ENCODE results near the gene ITGA11.
A peak's percentile ranks its signal among the peaks of the same experiment; 100 is the strongest.

ITGA11 gene

DNA sequence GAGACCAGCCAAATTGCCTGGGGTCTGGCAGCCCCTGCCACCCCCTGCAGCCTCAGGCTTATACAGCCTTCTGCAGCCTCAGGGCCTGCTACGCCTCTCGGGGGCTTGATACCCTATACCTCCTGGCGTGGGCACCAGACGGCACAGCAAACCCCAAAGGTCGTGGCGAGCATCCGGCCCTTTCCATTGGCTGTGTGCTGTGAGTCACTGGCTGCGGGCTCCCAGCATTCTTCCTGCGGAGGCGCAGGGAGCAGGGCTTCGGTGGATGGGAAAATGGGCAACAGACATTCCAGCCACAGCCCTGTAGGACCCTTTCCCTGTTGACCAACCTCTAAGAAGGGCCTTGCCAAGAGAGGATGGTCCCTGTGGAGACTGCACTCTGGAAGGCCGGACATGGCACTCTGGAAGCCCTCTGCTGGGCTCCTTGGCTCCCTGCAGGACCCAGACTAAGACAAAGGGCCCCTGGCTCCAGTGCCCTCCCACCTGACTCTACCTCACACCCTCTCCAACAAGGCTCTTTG lies 59.6 kb downstream of the ITGA11 start:
- peak in 1 of 2 experiments; percentile 18 for DNase-seq

DNA sequence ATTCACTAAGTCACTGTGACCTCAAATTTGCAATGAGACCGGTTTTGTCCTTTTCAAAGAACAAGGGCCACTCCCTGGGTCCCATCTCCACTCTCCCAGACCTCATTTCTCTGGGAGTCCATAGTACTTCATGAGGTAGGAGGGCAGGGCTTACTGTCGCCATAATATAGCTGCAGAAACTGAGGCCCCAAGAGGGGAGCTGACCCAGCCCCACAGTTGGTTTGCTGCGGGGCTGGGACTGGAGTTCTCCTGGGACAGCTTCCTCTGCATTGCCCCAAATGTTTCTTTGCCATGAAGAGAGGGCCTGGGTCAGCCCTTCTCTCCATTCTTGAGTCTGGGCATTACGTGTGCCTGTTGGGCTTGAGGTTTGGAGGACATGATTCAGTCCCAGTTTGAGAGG lies 60.1 kb downstream of the ITGA11 start:
- DNase-seq: no peak

DNA sequence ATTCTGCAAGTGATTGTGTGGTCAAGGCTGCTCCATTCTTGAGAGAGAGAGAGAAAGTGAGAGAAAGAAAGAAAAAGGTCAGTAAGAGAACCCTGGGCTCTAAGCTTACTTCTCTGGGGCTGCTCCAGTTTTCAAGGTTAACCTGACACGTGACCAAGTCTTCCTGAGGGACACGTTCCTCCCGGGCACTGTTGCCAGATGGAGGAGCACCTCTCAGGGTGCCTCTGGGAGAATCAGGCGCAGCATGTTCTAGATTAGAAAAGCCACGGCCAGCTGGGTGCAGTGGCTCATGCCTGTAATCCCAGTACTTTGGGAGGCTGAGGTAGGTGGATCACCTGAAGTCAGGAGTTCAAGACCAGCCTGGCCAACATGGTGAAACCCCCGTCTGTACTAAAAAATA lies 60.8 kb downstream of the ITGA11 start:
- no peak for DNase-seq

DNA sequence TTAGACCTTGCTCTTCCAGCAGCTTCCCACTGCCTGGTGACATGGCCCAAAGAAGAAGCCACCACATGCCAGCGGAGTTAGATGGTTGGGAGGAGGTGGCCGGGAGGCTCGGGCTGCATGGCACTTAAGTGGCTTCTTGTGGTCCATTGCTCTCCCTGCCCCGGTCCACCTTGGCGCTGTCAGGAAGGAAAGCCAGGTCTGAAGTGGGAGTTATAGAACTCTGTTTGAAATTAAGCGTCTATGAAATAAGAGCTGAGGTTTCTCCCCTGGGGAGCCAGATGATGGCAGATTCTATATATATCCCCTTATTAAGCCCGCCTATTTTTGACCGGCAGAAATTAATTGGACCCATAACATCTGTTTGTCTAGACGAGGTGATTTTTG lies 61.2 kb downstream of the ITGA11 start:
- no peak for DNase-seq

DNA sequence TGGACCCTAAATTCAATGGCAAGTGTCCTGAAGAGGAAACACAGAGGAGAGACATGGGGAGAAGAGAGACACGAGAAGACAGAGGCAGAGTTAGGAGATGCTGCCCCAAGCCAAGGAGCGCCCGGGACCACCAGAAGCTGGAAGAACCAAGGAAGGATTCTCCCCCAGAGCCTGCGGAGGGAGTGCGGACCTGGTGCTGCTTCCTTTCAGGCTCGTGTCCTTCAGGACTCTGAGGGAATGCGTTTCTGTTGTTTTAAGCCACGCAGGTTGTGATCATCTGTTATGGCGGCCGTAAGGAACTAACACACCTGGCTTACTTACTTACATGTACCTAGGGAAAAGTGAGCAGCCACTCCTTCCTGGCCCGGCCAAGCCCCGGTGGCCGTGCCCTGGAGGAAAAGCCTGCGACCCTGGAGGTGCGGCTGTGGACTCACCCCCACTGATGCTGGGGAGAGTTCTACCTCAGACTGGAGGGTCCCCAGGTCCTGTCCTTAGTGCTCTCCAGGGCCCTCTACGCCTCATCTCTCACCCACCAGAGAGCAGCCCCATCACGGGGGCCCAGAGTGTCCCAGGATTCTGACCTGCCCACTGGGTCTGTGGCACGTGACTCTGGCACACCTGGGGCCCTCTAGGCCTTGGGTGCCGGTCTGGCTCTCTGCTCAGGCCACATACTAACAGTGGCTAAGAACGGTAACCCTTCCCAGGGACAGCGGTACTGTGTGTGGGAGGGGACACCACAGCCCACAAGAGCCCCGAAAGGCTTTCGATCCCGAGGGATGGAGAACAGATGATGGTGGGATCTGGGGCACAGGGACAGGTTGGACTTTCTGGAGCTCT lies 61.8 kb downstream of the ITGA11 start:
- DNase-seq: no peak

DNA sequence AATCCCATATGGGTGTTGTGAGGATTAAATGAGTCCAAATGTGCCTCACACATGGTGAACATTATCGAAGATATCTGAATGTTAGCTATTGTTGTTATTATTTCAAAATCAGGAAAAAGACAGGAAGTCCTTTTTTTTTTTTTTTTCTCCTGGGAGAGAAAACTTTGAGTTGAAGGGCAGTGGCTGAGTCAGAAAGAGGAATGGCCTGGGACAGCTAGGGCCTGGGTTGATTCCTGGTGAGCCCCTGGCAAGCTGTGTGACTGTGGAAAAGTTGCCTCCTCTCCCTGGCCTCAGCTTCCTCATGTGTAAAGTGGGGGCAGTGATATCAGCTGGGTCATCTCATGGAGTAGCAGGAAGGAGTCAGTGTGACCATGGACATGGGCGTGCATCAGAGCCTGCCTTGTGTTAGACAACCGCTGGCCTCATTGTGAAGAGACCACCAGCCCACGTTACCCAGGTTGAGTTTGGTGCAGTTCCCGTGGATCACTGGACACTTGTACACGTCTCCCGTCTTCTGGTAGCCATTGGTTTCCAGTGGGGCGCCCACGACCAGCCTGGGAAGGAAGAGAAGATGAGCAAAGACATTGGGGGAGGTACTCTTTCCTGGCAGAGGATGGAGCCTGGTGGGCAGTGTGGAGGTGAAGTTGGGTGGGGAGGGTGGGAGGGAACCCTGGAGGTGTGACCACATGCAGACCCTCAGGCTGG lies 63.1 kb downstream of the ITGA11 start:
- DNase-seq: no peak

DNA sequence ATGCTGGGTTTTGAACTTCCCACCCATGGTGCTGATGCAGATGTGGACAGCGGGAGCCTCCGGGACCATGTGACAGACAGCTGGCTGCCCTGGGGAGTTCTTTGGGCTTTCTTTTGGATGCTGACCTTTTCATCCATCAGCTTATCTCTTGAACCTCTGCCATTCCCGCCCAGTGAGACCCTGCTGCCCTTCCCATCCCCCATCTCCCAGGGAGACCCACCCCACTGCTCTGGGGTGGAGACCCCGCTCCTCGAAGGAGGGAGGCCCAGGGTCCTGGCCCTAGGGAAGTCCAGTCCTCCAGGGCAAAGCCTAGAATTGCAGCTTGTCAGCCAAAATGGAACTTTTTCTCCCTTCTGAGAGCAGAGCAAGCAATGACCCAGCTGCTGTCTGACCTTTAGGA lies 64.0 kb downstream of the ITGA11 start:
- DNase-seq: no peak

DNA sequence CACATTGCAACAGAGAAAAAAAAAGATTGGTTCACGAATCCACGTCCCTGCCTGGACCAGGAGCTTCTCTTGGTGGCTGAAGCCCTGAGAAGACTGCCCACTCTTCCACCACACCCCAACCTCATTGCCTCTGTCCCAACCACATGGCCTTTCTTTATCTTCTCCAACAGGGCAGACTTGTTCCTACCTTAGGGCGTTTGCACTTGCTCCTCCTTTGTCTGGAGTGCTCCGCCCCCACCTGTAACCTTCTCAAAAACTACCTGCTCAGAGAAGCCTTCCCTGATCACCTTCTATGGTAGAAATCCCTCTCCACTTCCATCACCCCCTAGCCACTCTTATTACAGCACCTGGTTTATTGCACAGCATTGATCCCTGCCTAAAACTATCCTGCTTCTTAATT lies 64.7 kb downstream of the ITGA11 start:
- no peak for DNase-seq

DNA sequence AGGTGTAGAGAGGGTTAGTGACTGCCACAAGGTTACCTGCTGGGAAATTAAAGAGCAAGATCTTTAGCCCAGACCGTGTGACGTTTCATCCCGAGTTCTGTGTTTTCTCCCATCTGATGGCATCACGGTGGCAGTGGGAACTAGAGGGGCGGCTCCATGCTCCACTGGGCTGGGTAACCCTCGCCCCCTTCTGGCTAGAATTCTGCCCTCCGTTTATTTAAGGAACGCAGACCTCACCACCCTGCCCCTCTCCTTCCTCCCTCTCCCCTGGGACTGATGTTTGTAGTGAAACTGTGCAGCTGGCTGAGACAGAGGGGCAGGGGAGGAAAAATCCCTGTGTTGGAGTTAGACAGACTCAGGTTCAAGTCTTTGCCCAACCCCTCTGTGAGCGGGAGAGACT lies 65.6 kb downstream of the ITGA11 start:
- DNase-seq: no peak

DNA sequence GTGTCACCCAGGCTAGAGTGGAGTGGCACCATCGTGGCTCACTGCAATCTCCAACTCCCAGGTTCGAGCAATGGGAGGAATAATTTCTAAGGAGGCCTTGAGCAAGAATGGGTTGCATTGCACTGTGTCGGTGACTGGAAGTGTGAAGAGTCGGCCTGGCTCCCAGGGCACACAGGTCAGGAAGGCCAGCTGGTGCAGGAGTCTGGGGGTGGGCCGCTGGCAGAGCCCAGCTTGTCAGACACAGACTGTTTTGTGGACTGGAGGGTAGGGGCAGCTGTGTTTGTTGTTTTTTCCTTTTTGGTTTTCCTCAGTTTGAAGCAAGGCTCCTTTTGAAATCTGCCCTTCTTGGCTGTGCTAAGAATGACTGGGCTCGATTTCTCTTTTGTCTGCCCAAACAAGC lies 66.2 kb downstream of the ITGA11 start:
- no peak for DNase-seq

DNA sequence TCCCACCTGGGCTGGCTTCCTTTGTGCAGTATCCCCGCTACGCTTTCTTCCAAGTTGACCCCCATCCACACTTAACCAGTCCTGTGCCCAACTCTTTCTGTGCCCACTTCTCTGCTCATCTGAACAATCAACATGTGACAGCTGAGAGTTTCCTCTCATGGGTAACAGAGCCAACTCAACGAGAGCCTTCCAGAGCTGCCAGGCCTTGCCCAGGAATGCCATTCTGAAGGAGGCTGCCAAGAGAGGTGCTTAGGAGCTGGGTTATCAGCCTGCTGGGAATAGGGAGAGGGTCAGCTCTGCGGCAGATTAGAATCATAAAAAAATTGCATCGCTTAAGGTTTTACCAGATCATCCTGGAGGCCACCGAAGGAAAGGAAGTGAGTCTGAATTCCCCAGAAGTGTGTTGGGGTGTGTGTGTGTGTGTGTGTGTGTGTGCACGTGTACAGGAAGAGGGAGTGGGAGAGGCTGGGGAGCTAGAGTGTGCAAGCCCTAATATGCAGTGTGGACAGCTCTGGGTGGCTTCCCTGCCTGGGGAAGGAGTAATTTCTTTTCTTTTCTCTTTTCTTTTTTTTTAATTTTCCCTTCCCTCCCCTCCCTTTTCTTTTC lies 66.7 kb downstream of the ITGA11 start:
- peak; percentile 31 to 45 for DNase-seq

DNA sequence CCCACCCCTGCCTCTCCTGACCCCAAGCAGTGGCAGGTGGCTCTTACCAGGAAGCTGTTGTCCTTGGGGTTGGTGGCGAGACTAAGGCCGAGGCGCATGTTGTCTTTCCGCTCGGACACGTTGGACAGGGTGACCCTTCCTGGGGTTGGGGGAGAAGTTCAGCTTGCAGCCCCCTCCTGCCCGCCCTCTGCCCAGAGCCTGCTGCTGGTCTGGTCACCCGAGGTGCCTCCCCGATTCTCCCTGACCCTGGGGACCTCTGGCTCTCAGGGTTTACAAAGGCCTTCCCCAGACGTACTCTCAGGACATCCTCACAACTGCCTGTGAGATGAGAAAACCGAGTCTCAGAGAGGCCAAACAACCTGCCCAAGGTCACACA lies 67.3 kb downstream of the ITGA11 start:
- no peak for DNase-seq

DNA sequence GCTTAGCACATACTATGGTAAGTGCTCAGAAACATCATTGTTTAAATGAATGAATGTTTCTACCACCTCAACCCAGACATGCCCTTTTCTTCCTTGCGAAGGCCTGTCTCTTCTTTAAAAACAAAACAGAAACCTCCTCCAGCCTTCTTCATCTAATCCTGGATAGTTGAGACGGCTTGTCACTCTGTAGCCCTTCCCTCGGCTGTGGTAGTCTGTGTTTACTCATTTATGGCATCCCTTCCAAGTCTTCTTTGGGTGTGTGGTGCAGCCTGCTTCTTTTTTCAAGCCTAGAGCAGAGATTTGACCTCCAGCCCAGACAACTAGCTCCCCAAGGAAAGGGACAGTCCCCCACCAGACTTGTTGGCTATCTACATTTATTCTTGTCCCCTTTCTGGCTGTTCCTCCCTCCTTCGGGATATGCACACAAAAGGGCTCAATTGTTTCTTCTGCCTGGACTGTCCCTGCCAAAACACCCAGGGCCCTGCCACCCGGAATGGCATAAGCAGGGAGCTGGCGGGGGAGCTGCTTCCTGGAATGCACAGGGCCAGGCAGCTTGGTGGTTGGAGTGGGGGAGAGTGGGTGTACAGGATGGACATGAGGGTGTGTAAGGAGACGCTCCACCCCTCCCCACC lies 67.8 kb downstream of the ITGA11 start:
- no peak for DNase-seq

DNA sequence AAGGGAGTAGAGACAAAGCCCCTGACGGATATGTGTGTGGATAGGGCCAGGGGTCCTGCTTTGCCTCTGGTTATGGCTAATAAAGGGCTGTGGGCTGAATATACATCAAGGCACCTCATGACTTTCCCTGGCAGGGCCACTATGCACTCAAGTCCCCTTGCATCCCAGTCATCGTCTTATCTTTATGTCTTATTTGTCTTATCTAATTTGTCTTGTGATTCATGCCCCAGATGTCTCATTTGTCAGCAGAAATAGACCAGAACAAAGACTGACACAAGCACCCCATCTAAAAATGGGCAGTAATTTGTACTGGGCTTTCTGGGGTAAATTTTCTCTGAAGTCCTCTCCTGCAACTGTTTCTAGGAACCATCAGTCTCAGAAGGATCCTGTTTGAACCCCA lies 68.6 kb downstream of the ITGA11 start:
- DNase-seq: no peak

DNA sequence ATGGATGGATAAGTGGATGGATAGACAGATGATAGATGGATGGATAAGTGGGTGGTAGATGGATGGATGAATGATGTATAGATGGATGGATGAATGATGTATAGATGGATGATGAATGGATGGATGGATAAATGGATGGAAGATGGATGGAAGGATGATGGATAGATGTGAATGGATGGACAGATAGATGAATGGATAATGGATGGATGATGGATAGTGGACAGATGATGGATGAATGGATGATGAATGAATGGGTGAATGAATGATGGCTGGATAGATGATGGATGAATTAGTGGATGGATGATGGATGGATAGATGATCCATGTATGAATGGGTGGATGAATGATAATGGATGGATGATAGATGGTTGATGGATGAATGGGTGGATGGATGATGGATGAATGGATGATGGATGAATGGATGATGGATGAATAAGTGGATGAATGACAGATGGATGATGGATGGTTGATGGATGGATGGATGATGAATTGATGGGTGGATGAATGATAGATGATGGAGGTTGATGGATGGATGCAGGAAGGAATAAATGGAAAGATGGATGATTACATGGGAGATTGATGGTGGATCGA lies 69.3 kb downstream of the ITGA11 start:
- DNase-seq: no peak

DNA sequence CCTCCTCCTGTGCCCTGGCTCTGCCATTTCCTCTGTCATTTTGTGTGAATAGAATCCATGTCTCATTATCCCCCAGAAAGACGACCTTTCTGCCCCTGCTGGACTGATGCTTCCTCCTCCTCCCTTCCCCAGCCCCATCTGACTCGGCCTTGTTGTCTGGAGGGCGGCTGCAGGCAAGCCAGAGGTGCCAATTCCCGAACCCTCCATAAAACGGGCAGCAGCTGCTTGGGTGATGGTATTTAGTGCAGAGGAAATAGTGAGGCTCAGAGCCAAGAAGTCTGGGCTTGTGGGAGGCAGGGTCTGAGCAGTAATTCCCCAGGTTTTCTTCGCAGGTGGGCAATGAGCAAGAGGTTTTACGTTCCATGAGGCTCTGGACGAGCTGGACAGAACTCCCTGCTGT lies 71.2 kb downstream of the ITGA11 start:
- DNase-seq: no peak

DNA sequence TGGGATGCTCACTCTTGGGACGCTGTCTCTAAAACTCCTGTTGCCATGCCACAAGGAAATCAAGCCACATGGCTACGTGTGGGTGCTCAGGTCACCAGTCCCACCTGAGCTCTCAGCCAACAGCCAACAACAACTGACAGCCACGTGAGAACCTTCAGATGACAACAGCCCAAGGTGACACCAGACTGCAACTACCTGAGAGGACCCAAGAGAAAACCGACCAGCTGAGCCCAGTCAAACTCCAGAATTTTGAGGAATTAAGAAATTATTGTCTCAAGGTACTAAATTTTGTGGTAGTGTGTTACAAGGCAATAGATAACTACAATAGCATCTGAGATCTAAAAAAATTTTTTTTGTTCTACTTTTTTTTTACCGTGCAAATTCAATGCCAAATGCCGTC lies 75.2 kb downstream of the ITGA11 start:
- no peak for DNase-seq

DNA sequence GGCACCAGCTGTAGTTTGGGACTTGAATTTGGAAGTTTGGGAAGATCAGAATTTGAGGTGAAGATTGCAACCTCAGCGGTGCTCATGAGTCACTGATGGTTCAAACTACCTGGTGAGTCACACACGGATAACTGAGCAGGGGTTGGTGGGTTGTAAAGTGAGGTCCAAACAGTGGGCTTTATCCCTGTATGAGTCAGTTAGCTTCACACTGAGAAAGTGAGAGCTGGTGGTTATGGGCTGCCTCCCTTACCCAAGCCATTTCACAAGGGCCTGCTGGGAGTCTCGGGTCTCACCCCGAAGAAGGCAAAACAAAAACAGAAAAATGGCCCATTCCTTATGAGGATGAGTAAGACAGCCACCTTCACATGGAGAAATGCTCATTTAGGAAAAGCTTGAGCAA lies 77.0 kb downstream of the ITGA11 start:
- no peak for DNase-seq

DNA sequence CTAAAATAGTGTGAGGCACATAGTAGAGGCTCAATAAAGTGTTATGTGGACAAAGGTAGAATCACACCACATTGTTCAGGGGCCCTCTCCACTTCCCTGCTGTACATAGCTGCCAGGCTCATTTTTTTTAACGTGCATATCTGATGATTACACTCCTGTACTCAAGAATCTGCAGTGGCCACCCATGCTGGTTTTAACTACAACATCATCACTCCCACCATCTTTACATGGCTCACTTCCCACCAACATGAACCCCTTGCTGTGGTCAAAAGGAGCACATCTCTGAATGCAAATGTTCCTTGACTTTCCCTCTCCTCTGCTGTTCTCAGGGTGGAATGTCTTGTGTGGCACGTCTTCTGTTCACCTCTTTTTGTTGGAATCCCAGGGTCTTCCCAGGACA lies 77.7 kb downstream of the ITGA11 start:
- no peak for DNase-seq

DNA sequence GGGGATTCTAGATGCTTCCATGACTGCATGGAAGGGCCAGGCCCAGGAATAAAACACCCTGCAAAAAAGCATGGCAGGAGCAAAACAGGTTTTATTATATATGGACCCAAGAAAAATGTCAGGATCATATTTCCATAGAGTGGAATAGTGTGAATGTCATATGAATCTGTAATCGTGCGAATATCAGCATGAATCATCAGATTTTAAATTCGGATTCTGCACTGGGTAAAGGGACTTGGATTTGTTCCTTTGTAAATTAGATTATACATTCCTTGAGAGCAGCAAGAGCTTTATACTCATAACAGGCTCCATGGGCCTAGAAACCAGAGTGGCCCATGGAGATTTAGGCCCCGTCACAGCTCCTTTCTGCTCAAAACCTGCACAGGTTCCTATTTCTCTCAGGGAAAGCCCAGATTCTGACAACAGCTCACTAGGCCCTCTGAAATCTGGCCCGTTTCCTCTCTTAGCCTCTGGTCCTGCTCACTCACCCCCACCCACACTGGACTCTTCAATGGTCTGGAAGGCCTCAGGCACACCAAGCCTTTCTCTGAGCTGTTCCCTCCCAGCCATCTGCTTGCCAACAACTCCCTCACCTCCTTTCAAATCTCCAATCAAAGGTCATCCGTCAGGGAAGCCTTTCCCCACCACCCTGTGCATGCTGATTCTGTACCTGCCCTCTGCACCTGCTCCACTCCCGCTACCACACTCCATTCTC lies 78.4 kb downstream of the ITGA11 start:
- no peak for DNase-seq

DNA sequence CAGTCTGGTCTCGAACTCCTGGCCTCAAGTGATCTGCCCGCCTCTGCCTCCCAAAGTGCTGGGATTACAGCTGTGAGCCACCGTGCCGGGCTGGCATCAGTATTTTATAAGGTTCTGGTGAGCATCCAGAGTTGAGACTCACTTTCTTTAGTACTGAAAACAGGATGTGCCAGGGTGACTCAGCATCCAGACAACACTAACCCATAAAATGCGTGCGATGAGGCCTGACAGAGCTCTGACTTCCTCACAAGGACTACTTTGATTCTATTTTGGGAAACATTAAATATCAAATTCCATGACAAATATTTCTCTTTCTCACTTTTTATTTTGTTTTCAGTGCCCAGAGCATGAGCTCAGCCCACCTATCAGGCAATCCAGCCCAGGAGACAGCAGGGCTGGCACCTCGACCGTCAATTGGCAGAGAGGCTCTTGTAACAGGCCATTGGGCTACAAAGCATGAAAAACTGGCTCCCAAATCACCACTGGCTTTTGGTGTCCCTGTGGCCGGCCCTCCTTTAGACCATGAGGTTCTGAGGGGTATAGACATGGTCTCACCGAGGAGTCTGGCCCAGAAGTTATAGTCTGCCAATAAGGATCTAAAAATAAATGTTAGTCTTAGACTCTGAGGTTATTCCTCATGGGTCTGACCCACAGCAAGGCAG lies 79.4 kb downstream of the ITGA11 start:
- DNase-seq: peak; percentile 33 to 43

DNA sequence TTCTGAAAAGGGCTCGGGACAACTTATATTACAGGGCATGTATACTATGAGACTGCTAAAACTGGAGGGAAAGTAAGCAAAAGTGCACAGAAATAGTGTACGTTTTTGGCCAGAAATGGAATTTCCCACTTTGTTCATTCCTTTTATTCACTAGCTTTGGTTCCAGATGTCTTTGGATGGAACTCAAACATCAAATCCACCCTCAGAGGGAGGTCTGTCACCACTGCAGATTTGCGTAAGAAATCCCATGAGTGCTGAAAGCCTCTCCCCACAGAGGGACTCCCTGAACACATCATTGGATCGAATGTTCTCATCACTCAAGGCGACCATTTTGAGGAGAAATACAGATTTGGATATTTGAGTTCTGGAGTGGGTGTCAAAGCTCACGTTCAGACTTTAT lies 82.8 kb downstream of the ITGA11 start:
- no peak for DNase-seq
